ENCODE results near the gene NCAM1. TPM values are rescaled to one million over a fixed set of nuclear protein-coding genes. Genes with fewer than 3 reads are reported as not detected.

The NCAM1 gene
- polyA plus RNA-seq, 1 donor (not counting 4 experiments of a cell fraction or from before 2014, with no cell fraction given) = 0.04 TPM

- Histone ChIP-seq H3K36me3 (ENCODE audit: control insufficient read depth in 2 of 2, extremely low read depth in 1 of 2, insufficient read depth in 2 of 2, low read length in 2 of 2) (no peaks in the 10 kb centered on the region), H3K79me2 (ENCODE audit: control insufficient read depth, insufficient read depth, low read length) (no peaks in the 10 kb centered on the region), H3K9me1 (ENCODE audit: control insufficient read depth, extremely low read depth, insufficient read depth, low read length) (no peaks in the 10 kb centered on the region), H3K9me3 (ENCODE audit: control insufficient read depth, low read depth, low read length) (no peaks in the 10 kb centered on the region), H3K4me1 (ENCODE audit: control insufficient read depth, extremely low read depth, insufficient read depth, low read length) (no peaks in the 10 kb centered on the region), H3K4me2 (ENCODE audit: control insufficient read depth, extremely low read depth, insufficient read depth, low read depth, low read length) (no peak overlapping the region), H2AFZ (ENCODE audit: control insufficient read depth, low read length) (no peak overlapping the region), H3K27me3 (ENCODE audit: control insufficient read depth, extremely low read depth, insufficient read depth, low read length) (no peaks in the 10 kb centered on the region), H4K20me1 (ENCODE audit: control insufficient read depth, extremely low read depth, insufficient read depth, low read length) (no peaks in the 10 kb centered on the region), H3K27ac (ENCODE audit: control insufficient read depth, insufficient read depth, low read length) (no peak overlapping the region), H3K4me3 (ENCODE audit: control insufficient read depth in 2 of 3, extremely low read depth in 1 of 3, insufficient read depth in 2 of 3, low read depth in 1 of 3, low read length in 3 of 3) (no peak overlapping the region), H3K9ac (ENCODE audit: control insufficient read depth, extremely low read depth, insufficient read depth, low read length) (no peak overlapping the region)
- dilution Hi-C loops (cut with MboI; ENCODE audit: extremely low pct_ligation_motif_present, low sequenced_read_pairs) = no loop called here
- no peak for FAIRE-seq
- no peak for DNase-seq (ENCODE audit: low read depth, low spot score)
- TF ChIP-seq EZH2 (IDR thresholded peaks at IDR 0.05; ENCODE audit: low read length) (no peak), CTCF (optimal IDR thresholded peaks at IDR 0.05 in 1 of 3, IDR thresholded peaks at IDR 0.05 in 1 of 3, conservative IDR thresholded peaks at IDR 0.05 in 1 of 3; ENCODE audit: extremely low read depth in 1 of 3, insufficient read depth in 2 of 3, low read length in 3 of 3) (no peak)
Observed at GRCh38 chr11:113065330-113065729, 104.1 kb downstream of the NCAM1 start.

- no peak overlapping the region for H3K4me2 ChIP-seq (ENCODE audit: control insufficient read depth, extremely low read depth, insufficient read depth, low read depth, low read length)
- H3K4me1 ChIP-seq (ENCODE audit: control insufficient read depth, extremely low read depth, insufficient read depth, low read length) = no peaks in the 10 kb centered on the region
- no peaks in the 10 kb centered on the region for H3K9me3 ChIP-seq (ENCODE audit: control insufficient read depth, low read depth, low read length)
- H2AFZ ChIP-seq (ENCODE audit: control insufficient read depth, low read length) = no peak overlapping the region
- H3K79me2 ChIP-seq (ENCODE audit: control insufficient read depth, insufficient read depth, low read length) = no peaks in the 10 kb centered on the region
- no peaks in the 10 kb centered on the region for H3K9me1 ChIP-seq (ENCODE audit: control insufficient read depth, extremely low read depth, insufficient read depth, low read length)
- H3K27me3 ChIP-seq (ENCODE audit: control insufficient read depth, extremely low read depth, insufficient read depth, low read length) = no peaks in the 10 kb centered on the region
- FAIRE-seq = no peak
- H3K4me3 ChIP-seq (ENCODE audit: control insufficient read depth in 2 of 3, extremely low read depth in 1 of 3, insufficient read depth in 2 of 3, low read depth in 1 of 3, low read length in 3 of 3) = no peak overlapping the region
- no peak overlapping the region for H3K9ac ChIP-seq (ENCODE audit: control insufficient read depth, extremely low read depth, insufficient read depth, low read length)
- H3K36me3 ChIP-seq (ENCODE audit: control insufficient read depth in 2 of 2, extremely low read depth in 1 of 2, insufficient read depth in 2 of 2, low read length in 2 of 2) = no peaks in the 10 kb centered on the region
- no peak overlapping the region for H3K27ac ChIP-seq (ENCODE audit: control insufficient read depth, insufficient read depth, low read length)
- no peaks in the 10 kb centered on the region for H4K20me1 ChIP-seq (ENCODE audit: control insufficient read depth, extremely low read depth, insufficient read depth, low read length)
- no peak for DNase-seq (ENCODE audit: low read depth, low spot score)
- dilution Hi-C loops (cut with MboI; ENCODE audit: extremely low pct_ligation_motif_present, low sequenced_read_pairs) = no loop called here
- TF ChIP-seq CTCF (optimal IDR thresholded peaks at IDR 0.05 in 1 of 3, IDR thresholded peaks at IDR 0.05 in 1 of 3, conservative IDR thresholded peaks at IDR 0.05 in 1 of 3; ENCODE audit: extremely low read depth in 1 of 3, insufficient read depth in 2 of 3, low read length in 3 of 3) (no peak), EZH2 (IDR thresholded peaks at IDR 0.05; ENCODE audit: low read length) (no peak)
Observed at GRCh38 chr11:113072237-113072858, 111.1 kb downstream of the NCAM1 start.
